Vagina (tissue), 2 donors: ENCODE data around the gene AVPR2. TPM values are rescaled to one million over a fixed set of nuclear protein-coding genes. Genes with fewer than 3 reads are reported as not detected.

Experiments
- DNase-seq, 2 donors: peaks; one replicate each; pipeline ENCODE4 v3.0.0-alpha.2; 2017; ENCODE audit errors: extremely low spot score in 2 of 2
- H3K27ac ChIP-seq: fragments of 200-600 bp; sonication (generic); one replicate; pipeline ENCODE4 v1.5.1; 2019
- H3K27me3 ChIP-seq: fragments of 200-600 bp; sonication (generic); one replicate; pipeline ENCODE4 v1.5.1; 2019
- H3K36me3 ChIP-seq, 2 donors: fragments of 200-600 bp; sonication (generic); one replicate each; pipeline ENCODE4 v1.5.1; 2017 to 2019
- H3K4me1 ChIP-seq: fragments of 200-600 bp; sonication (generic); one replicate; pipeline ENCODE4 v1.5.1; 2019
- H3K4me3 ChIP-seq, 2 donors: fragments of 200-600 bp; sonication (generic); 1 replicate in 1 of 2; 2 replicates in 1 of 2; pipeline ENCODE4 v1.5.1; 2016 to 2019
- H3K9me3 ChIP-seq: fragments of 200-600 bp; sonication (generic); one replicate; pipeline ENCODE4 v1.5.1; 2019
- POLR2A ChIP-seq, 2 donors: fragments of 450-650 bp; IDR thresholded peaks; one replicate each; pipeline ENCODE4 v1.6.1; 2017; ENCODE audit warnings: antibody characterized with exemption in 2 of 2, mild to moderate bottlenecking in 2 of 2, moderate library complexity in 2 of 2
- POLR2AphosphoS5 ChIP-seq, 2 donors: sonication (generic); formaldehyde crosslinking; IDR thresholded peaks; one replicate each; pipeline ENCODE4 v1.9.0; 2017; ENCODE audit warnings: antibody characterized with exemption in 2 of 2, mild to moderate bottlenecking in 2 of 2, low read depth in 1 of 2; ENCODE audit not compliant: insufficient read depth in 1 of 2
- intact Hi-C: fragments of 100-400 bp; cut with DNase I; formaldehyde crosslinking; loops from one replicate; pipeline ENCODE4 v1.15.1; 2023
- total RNA-seq: library from RNA; depleted of rRNA; stranded (reverse); fragments of >200 nt; gene quantifications from one replicate; pipeline ENCODE4 v1.2.3, GENCODE V29; 2016
- TF ChIP-seq, protein P1 (sequence below), 3 experiments: fragments of 450-650 bp in 2 of 3; fragments of 200-600 bp in 1 of 3; sonication (generic) in 1 of 3; IDR thresholded peaks; one replicate each; pipeline ENCODE4 v1.5.1; 2017 to 2019; ENCODE audit warnings: antibody characterized with exemption in 3 of 3, mild to moderate bottlenecking in 2 of 3, moderate library complexity in 2 of 3

Gene AVPR2
- total RNA-seq, 1 donor from 2014 or later = 4.9 TPM

DNA sequence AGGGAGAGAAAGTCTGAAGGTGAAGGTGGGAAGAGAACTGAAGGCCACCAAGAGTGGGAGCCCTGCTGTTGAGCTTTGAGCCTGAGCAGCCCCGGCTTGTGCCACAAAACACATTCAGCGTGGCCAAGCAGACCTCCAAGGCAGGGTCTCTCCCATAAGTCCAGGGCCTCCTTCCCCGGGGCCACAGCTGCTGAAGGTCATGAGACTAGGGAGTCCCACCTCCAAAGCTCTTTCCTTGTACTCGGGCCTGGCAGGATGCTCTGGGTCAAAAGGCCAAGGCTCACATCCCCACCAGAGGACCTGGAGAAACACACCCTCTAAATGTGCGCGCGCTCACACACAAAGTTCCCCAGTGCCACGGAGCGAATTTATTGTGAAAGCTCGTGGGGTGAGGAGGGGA is 25.1 kb downstream of the AVPR2 start:
- Histone ChIP-seq H3K4me3 (no peak overlapping the region), H3K9me3 (no peaks in the 10 kb centered on the region), H3K4me1 (peaks cover 35% of the 10 kb centered on the region), H3K36me3 (no peaks in the 10 kb centered on the region), H3K27ac (no peak overlapping the region), H3K27me3 (no peaks in the 10 kb centered on the region)
- no peak for TF ChIP-seq POLR2AphosphoS5 (IDR thresholded peaks at IDR 0.05; ENCODE audit: insufficient read depth in 1 of 2, low read depth in 1 of 2)
- TF ChIP-seq, protein P1, sequence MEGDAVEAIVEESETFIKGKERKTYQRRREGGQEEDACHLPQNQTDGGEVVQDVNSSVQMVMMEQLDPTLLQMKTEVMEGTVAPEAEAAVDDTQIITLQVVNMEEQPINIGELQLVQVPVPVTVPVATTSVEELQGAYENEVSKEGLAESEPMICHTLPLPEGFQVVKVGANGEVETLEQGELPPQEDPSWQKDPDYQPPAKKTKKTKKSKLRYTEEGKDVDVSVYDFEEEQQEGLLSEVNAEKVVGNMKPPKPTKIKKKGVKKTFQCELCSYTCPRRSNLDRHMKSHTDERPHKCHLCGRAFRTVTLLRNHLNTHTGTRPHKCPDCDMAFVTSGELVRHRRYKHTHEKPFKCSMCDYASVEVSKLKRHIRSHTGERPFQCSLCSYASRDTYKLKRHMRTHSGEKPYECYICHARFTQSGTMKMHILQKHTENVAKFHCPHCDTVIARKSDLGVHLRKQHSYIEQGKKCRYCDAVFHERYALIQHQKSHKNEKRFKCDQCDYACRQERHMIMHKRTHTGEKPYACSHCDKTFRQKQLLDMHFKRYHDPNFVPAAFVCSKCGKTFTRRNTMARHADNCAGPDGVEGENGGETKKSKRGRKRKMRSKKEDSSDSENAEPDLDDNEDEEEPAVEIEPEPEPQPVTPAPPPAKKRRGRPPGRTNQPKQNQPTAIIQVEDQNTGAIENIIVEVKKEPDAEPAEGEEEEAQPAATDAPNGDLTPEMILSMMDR (IDR thresholded peaks at IDR 0.05) = no peak
- TF ChIP-seq POLR2A (IDR thresholded peaks at IDR 0.05) = no peak
- no peak for DNase-seq
- intact Hi-C loops = loop anchor here (10.0 kb wide), 1 partner anchor 145 kb away; the partner anchor contains the start of gene SRPK3

DNA sequence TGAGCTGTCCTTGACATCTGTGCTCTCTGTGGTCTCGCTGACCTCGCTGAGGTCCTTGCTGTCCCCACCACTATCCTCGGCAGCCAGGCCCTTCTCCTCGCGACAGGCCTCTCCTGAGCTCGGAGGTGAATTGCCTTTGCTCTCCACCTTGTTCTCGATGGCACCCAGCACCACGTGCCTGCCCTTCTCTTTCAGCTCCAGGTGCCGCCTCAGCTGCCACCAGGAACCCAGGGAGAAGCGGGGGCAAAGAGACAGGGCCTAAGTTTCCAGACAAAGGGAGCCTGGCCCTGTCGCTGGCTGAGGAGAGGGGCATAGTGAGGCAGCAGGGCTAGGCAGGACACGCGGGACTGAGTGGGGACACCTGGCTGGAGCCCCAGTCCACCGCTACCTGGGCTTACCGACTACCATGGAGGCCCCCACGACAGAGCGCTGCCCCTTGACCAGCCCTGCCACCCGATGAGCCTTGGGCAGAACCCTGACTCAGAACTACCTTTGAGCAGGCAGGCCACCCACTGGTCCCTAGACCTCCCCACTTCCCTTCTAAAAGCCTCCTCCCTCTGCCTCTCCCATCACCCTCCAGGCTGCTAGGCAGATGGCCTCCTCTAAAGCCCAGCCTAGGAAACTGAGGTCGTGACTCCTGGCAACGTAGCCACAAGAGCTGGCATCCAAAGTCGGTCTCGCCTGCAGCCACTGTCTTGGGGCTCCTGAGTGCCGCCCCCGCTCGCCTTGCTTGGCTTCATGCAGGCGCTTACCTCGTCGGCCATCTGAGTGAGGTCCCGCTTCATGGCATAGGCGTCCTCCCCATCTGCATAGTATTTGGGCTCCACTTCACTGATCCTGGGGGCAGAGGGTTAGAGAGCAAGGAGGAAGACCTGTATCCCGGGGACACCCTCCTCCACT is 25.8 kb downstream of the AVPR2 start:
- TF ChIP-seq POLR2AphosphoS5 (IDR thresholded peaks at IDR 0.05; ENCODE audit: insufficient read depth in 1 of 2, low read depth in 1 of 2) = no peak
- TF ChIP-seq POLR2A (IDR thresholded peaks at IDR 0.05) = no peak
- TF ChIP-seq, protein P1 (IDR thresholded peaks at IDR 0.05) = no peak
- DNase-seq = no peak
- no peak overlapping the region for H3K4me3 ChIP-seq
- H3K36me3 ChIP-seq = no peaks in the 10 kb centered on the region
- H3K27ac ChIP-seq = no peak overlapping the region
- no peaks in the 10 kb centered on the region for H3K9me3 ChIP-seq
- H3K27me3 ChIP-seq = no peaks in the 10 kb centered on the region
- intact Hi-C loops = no loop called here
- peaks cover 37% of the 10 kb centered on the region for H3K4me1 ChIP-seq

DNA sequence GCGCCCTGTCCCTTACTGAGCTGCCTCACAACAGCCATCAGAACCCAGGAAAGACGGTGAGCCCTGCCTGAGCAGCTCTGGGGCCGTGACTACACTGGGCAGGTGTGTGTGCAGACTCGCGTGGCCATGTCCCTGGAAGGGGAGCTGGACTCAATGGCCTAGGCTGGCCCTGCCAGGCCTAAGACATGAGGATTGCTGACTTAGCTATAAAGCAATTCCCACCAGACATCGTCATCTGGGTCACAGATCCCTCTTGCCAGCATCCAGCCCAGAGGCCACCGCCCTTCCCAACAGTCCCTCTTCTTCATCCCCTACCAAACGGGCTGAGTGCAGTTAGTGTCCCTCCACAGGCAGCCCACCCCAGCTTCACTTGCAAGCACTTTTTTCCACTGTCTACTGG is 26.7 kb downstream of the AVPR2 start:
- no peak overlapping the region for H3K27ac ChIP-seq
- no peaks in the 10 kb centered on the region for H3K9me3 ChIP-seq
- no peak for DNase-seq
- intact Hi-C loops = no loop called here
- no peaks in the 10 kb centered on the region for H3K27me3 ChIP-seq
- H3K4me3 ChIP-seq = no peak overlapping the region
- TF ChIP-seq POLR2A (IDR thresholded peaks at IDR 0.05) (no peak), POLR2AphosphoS5 (IDR thresholded peaks at IDR 0.05; ENCODE audit: insufficient read depth in 1 of 2, low read depth in 1 of 2) (no peak)
- TF ChIP-seq, protein P1 (IDR thresholded peaks at IDR 0.05) = no peak
- no peaks in the 10 kb centered on the region for H3K36me3 ChIP-seq
- H3K4me1 ChIP-seq = peaks cover 41% of the 10 kb centered on the region

DNA sequence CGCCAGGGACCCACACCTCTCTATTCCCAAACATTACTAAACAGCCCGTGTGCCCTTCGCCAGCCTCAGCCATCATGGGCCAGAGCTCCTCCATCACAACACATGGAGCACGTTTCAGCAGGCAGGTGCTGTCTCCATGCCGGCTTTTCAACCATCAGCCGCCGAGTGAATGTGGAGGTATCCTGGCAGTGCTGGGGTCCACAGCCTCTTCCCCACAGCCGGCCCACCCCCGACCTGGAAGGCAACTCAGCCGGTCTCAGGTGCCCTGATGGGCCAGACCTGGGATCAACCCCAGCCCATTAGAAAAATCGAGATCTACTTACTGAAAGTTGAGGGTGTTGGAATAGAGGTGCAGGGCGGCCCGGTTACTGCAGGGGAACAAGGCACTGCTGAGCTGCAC is 27.3 kb downstream of the AVPR2 start:
- intact Hi-C loops = no loop called here
- no peaks in the 10 kb centered on the region for H3K36me3 ChIP-seq
- DNase-seq = no peak
- no peak overlapping the region for H3K4me3 ChIP-seq
- H3K27ac ChIP-seq = no peak overlapping the region
- peaks cover 36% of the 10 kb centered on the region for H3K4me1 ChIP-seq
- TF ChIP-seq, protein P1 (IDR thresholded peaks at IDR 0.05) = no peak
- TF ChIP-seq POLR2A (IDR thresholded peaks at IDR 0.05) = no peak
- TF ChIP-seq POLR2AphosphoS5 (IDR thresholded peaks at IDR 0.05; ENCODE audit: insufficient read depth in 1 of 2, low read depth in 1 of 2) = no peak
- H3K27me3 ChIP-seq = no peaks in the 10 kb centered on the region
- no peaks in the 10 kb centered on the region for H3K9me3 ChIP-seq
